Measurements from ENCODE around the gene FUZ.

DNA sequence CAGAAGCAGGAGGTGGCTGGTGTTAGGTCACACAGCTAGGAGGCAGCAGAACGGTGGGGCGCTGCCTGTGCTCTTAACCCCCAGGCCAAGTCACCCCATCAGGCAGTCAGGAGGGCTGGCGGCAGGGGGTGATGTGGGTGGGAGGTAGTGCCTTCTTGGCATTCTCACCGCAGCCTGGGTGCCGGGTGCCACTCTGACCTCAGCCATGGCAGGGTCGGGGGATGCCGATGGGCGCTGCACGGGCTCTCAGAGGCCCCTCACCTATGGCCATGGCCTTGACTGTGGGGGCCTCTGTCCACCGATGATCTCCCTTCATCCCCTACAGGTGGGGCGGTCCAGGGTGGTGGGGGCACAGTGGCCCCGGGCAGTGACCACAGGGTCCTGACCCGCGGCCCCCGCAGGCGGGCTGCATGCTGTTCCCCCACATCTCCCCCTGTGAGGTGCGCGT is 43.5 kb upstream of the FUZ start:
- TF ChIP-seq, protein P1, sequence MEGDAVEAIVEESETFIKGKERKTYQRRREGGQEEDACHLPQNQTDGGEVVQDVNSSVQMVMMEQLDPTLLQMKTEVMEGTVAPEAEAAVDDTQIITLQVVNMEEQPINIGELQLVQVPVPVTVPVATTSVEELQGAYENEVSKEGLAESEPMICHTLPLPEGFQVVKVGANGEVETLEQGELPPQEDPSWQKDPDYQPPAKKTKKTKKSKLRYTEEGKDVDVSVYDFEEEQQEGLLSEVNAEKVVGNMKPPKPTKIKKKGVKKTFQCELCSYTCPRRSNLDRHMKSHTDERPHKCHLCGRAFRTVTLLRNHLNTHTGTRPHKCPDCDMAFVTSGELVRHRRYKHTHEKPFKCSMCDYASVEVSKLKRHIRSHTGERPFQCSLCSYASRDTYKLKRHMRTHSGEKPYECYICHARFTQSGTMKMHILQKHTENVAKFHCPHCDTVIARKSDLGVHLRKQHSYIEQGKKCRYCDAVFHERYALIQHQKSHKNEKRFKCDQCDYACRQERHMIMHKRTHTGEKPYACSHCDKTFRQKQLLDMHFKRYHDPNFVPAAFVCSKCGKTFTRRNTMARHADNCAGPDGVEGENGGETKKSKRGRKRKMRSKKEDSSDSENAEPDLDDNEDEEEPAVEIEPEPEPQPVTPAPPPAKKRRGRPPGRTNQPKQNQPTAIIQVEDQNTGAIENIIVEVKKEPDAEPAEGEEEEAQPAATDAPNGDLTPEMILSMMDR (conservative IDR thresholded peaks at IDR 0.05) = no peak
- TF ChIP-seq ZFX (IDR thresholded peaks at IDR 0.05) = no peak

All from C4-2B (cell line).